PFSK-1 (cell line): ENCODE data around the gene KIF13A.

Experiments used
- FOXP2 ChIP-seq: optimal IDR thresholded peaks from 2 replicates; pipeline ENCODE3; 2011; ENCODE audit warnings: borderline replicate concordance, control low read depth, inconsistent platforms; ENCODE audit not compliant: insufficient read depth; ENCODE audit errors: extremely low read length, extremely low read depth
- POLR2AphosphoS5 ChIP-seq: IDR thresholded peaks from 2 replicates; pipeline ENCODE4 v1.6.1; 2012; ENCODE audit warnings: low read depth, mild to moderate bottlenecking, control low read depth, low read length, moderate library complexity
- REST ChIP-seq, 2 experiments: IDR thresholded peaks; 2 replicates each; pipeline versions ENCODE4 v1.6.1 to v1.8.0; 2011 to 2012; ENCODE audit warnings: low read depth in 2 of 2, low read length in 2 of 2, control low read depth in 1 of 2, inconsistent platforms in 1 of 2, mild to moderate bottlenecking in 1 of 2, moderate library complexity in 1 of 2; ENCODE audit not compliant: insufficient read depth in 1 of 2
- SIN3A ChIP-seq: IDR thresholded peaks from 2 replicates; pipeline ENCODE4 v1.6.1; 2012; ENCODE audit warnings: mild to moderate bottlenecking, low read length, moderate library complexity, borderline replicate concordance; ENCODE audit not compliant: insufficient read depth

GRCh38 chr6:18016698-18017097 is 29.3 kb upstream of the KIF13A start:
- TF ChIP-seq FOXP2 (no peak), POLR2AphosphoS5 (no peak), REST (IDR thresholded peaks at IDR 0.05; ENCODE audit: insufficient read depth in 1 of 2, low read depth in 2 of 2, low read length in 2 of 2) (no peak), SIN3A (no peak)
